GM19452 (cell line): ENCODE results near the gene A2ML1.
"Not testable (repeated sequence)": the region's sequence is repeated elsewhere in the genome, so short reads cannot be mapped to it uniquely, and the experiment has no call there.

Experiments
- ATAC-seq: cut with Tn5 transposase; IDR thresholded peaks from one replicate; pipeline ENCODE4 v1.9.1; 2021; ENCODE audit not compliant: unreplicated experiment

Gene A2ML1

GRCh38 chr12:8847435-8847834 lies 25.0 kb downstream of the A2ML1 start:
- ATAC-seq, result no peak

GRCh38 chr12:8849876-8850275 lies 27.5 kb downstream of the A2ML1 start:
- ATAC-seq, result no peak

GRCh38 chr12:8852119-8852518 lies 29.7 kb downstream of the A2ML1 start:
- no peak for ATAC-seq

GRCh38 chr12:8855891-8856290 lies 33.5 kb downstream of the A2ML1 start:
- no peak for ATAC-seq

- ATAC-seq, result not testable (repeated sequence)
Observed at GRCh38 chr12:8859448-8859847, 37.0 kb downstream of the A2ML1 start.

- no peak for ATAC-seq
Observed at GRCh38 chr12:8860165-8860961, 37.9 kb downstream of the A2ML1 start.

- no peak for ATAC-seq
Observed at GRCh38 chr12:8866429-8866828, 44.0 kb downstream of the A2ML1 start.

GRCh38 chr12:8867009-8867408 lies 44.6 kb downstream of the A2ML1 start:
- ATAC-seq, result no peak

- no peak for ATAC-seq
Observed at GRCh38 chr12:8867786-8868185, 45.4 kb downstream of the A2ML1 start.

- ATAC-seq, result no peak
Observed at GRCh38 chr12:8870586-8870985, 48.2 kb downstream of the A2ML1 start.

- ATAC-seq, result no peak
Observed at GRCh38 chr12:8871068-8871467, 48.6 kb downstream of the A2ML1 start.

- no peak for ATAC-seq
Observed at GRCh38 chr12:8876887-8877286, 54.5 kb downstream of the A2ML1 start.

GRCh38 chr12:8886502-8887284 lies 64.3 kb downstream of the A2ML1 start:
- ATAC-seq, result no peak

GRCh38 chr12:8887285-8887715 lies 64.9 kb downstream of the A2ML1 start:
- no peak for ATAC-seq

- no peak for ATAC-seq
Observed at GRCh38 chr12:8890313-8891085, 68.1 kb downstream of the A2ML1 start.

GRCh38 chr12:8891976-8892375 lies 69.6 kb downstream of the A2ML1 start:
- no peak for ATAC-seq

- ATAC-seq, result no peak
Observed at GRCh38 chr12:8894378-8894777, 72.0 kb downstream of the A2ML1 start.

- no peak for ATAC-seq
Observed at GRCh38 chr12:8894986-8895385, 72.6 kb downstream of the A2ML1 start.

- ATAC-seq, result no peak
Observed at GRCh38 chr12:8897081-8897480, 74.7 kb downstream of the A2ML1 start.

- no peak for ATAC-seq
Observed at GRCh38 chr12:8899830-8900229, 77.4 kb downstream of the A2ML1 start.

GRCh38 chr12:8902703-8903102 lies 80.3 kb downstream of the A2ML1 start:
- ATAC-seq, result not testable (repeated sequence)
